DND-41 (cell line): ENCODE data around the gene CYP11A1.

Experiments used
- ATAC-seq: fragments of 200-7000 bp; cut with Tn5 transposase; 3 replicates; pipeline ENCODE4 v1.9.1; 2021; ENCODE audit warnings: low read depth; ENCODE audit not compliant: insufficient read depth
- DNase-seq: peaks from one replicate; pipeline ENCODE4 v3.0.0-alpha.2; 2020
- H2AFZ ChIP-seq: 2 replicates; pipeline ENCODE4 v1.6.0; 2012; ENCODE audit warnings: low read depth, low read length
- H3K27ac ChIP-seq: 2 replicates; pipeline ENCODE4 v1.5.1; 2012; ENCODE audit warnings: low read length, inconsistent platforms
- H3K27me3 ChIP-seq: fragments of 200-600 bp; sonication (generic); 2 replicates; pipeline ENCODE4 v1.6.0; 2012; ENCODE audit warnings: low read length, mild to moderate bottlenecking, inconsistent platforms; ENCODE audit not compliant: insufficient read depth, poor library complexity
- H3K36me3 ChIP-seq: 2 replicates; pipeline ENCODE4 v1.5.1; 2012; ENCODE audit warnings: low read length, inconsistent platforms; ENCODE audit not compliant: insufficient read depth
- H3K4me1 ChIP-seq: 2 replicates; pipeline ENCODE4 v1.5.1; 2012; ENCODE audit warnings: mild to moderate bottlenecking, low read length; ENCODE audit not compliant: insufficient read depth
- H3K4me2 ChIP-seq: 2 replicates; pipeline ENCODE4 v1.6.0; 2012; ENCODE audit warnings: mild to moderate bottlenecking, moderate library complexity, low read length, inconsistent platforms; ENCODE audit not compliant: insufficient read depth
- H3K4me3 ChIP-seq, 2 experiments: fragments of 200-600 bp in 1 of 2; shearing (Covaris generic) in 1 of 2; 2 replicates each; pipeline ENCODE4 v1.5.1; 2012 to 2016; ENCODE audit warnings: inconsistent platforms in 2 of 2, low read length in 2 of 2, mild to moderate bottlenecking in 2 of 2, low read depth in 1 of 2, moderate library complexity in 1 of 2
- H3K79me2 ChIP-seq: 2 replicates; pipeline ENCODE4 v1.6.0; 2012; ENCODE audit warnings: low read length, inconsistent platforms; ENCODE audit not compliant: insufficient read depth
- H3K9ac ChIP-seq: 2 replicates; pipeline ENCODE4 v1.6.0; 2012; ENCODE audit warnings: low read depth, mild to moderate bottlenecking, inconsistent platforms, low read length, moderate library complexity
- H3K9me3 ChIP-seq: 2 replicates; pipeline ENCODE4 v1.5.1; 2012; ENCODE audit warnings: low read length, moderate library complexity, mild to moderate bottlenecking, inconsistent platforms; ENCODE audit not compliant: insufficient read depth, severe bottlenecking
- H4K20me1 ChIP-seq: 2 replicates; pipeline ENCODE4 v1.6.0; 2012; ENCODE audit warnings: low read length; ENCODE audit not compliant: insufficient read depth
- EZH2 ChIP-seq: IDR thresholded peaks from 3 replicates; pipeline ENCODE4 v1.6.1; 2012; ENCODE audit warnings: borderline replicate concordance, low read depth, mild to moderate bottlenecking, moderate library complexity, low read length, inconsistent platforms; ENCODE audit not compliant: severe bottlenecking
- TF ChIP-seq, protein P1 (sequence below): IDR thresholded peaks from 2 replicates; pipeline ENCODE4 v1.5.1; 2012; ENCODE audit warnings: borderline replicate concordance, low read length, moderate library complexity, mild to moderate bottlenecking; ENCODE audit not compliant: poor library complexity, severe bottlenecking; ENCODE audit errors: extremely low read depth

CYP11A1 gene

GRCh38 chr15:74387141-74387541 is 19.7 kb upstream of the CYP11A1 start:
- 0 out of 2 replicates have a peak overlapping the region, but pooled peaks have one; percentile 38 for H3K27ac ChIP-seq
- no peaks in the 10 kb centered on the region for H3K9me3 ChIP-seq
- peak; percentile 54 for DNase-seq
- H2AFZ ChIP-seq = no peak overlapping the region
- TF ChIP-seq EZH2 = no peak
- TF ChIP-seq, protein P1, sequence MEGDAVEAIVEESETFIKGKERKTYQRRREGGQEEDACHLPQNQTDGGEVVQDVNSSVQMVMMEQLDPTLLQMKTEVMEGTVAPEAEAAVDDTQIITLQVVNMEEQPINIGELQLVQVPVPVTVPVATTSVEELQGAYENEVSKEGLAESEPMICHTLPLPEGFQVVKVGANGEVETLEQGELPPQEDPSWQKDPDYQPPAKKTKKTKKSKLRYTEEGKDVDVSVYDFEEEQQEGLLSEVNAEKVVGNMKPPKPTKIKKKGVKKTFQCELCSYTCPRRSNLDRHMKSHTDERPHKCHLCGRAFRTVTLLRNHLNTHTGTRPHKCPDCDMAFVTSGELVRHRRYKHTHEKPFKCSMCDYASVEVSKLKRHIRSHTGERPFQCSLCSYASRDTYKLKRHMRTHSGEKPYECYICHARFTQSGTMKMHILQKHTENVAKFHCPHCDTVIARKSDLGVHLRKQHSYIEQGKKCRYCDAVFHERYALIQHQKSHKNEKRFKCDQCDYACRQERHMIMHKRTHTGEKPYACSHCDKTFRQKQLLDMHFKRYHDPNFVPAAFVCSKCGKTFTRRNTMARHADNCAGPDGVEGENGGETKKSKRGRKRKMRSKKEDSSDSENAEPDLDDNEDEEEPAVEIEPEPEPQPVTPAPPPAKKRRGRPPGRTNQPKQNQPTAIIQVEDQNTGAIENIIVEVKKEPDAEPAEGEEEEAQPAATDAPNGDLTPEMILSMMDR = no peak
- peaks cover 31% of the 10 kb centered on the region for H3K4me1 ChIP-seq
- ATAC-seq = 0 out of 3 replicates have a peak, but pooled peaks have one; percentile 22
- no peaks in the 10 kb centered on the region for H4K20me1 ChIP-seq
- no peak overlapping the region for H3K4me3 ChIP-seq
- no peaks in the 10 kb centered on the region for H3K36me3 ChIP-seq
- H3K4me2 ChIP-seq = no peak overlapping the region
- no peaks in the 10 kb centered on the region for H3K79me2 ChIP-seq
- H3K27me3 ChIP-seq = no peaks in the 10 kb centered on the region
- H3K9ac ChIP-seq = no peak overlapping the region

- no peak for ATAC-seq
- H3K9me3 ChIP-seq = no peaks in the 10 kb centered on the region
- H3K27me3 ChIP-seq = no peaks in the 10 kb centered on the region
- H3K9ac ChIP-seq = no peak overlapping the region
- H4K20me1 ChIP-seq = no peaks in the 10 kb centered on the region
- no peak overlapping the region for H3K4me2 ChIP-seq
- H2AFZ ChIP-seq = no peak overlapping the region
- DNase-seq = no peak
- no peak for TF ChIP-seq EZH2
- TF ChIP-seq, protein P1 = no peak
- H3K79me2 ChIP-seq = no peaks in the 10 kb centered on the region
- H3K36me3 ChIP-seq = no peaks in the 10 kb centered on the region
- no peak overlapping the region for H3K4me3 ChIP-seq
- peaks cover 32% of the 10 kb centered on the region for H3K4me1 ChIP-seq
- peak overlapping the region; percentile 48; the same call in 1 of the 2 replicates for H3K27ac ChIP-seq
Observed at GRCh38 chr15:74386496-74387140, 19.2 kb upstream of the CYP11A1 start.

DNA sequence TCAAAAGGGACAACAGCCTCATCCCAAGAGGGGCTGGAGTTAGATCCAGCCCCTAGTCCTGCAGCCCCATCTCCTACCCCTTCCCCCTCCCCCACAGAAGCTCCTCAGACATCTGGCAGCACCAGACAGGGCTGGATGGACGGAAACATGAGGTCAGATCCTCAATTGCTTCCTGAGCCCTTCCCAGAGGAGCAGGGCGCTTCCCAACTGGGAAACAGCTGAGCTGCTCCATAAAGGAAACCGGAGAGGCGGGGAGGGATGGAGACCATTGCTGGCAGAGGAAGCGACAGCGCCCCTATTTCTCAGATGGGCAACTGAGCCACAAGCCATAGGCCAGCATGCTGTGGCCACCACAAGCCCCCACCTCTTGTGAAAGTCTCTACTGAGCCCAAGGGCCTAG is 18.3 kb upstream of the CYP11A1 start:
- Histone ChIP-seq H3K27ac (no peak overlapping the region), H3K9ac (no peak overlapping the region), H3K9me3 (no peaks in the 10 kb centered on the region), H3K27me3 (no peaks in the 10 kb centered on the region), H4K20me1 (no peaks in the 10 kb centered on the region), H3K4me2 (no peak overlapping the region), H3K36me3 (no peaks in the 10 kb centered on the region), H3K4me1 (peaks cover 29% of the 10 kb centered on the region), H3K79me2 (no peaks in the 10 kb centered on the region), H3K4me3 (no peak overlapping the region), H2AFZ (no peak overlapping the region)
- ATAC-seq (no peak), DNase-seq (no peak)
- TF ChIP-seq, protein P1 = no peak
- TF ChIP-seq EZH2 = no peak
